CD14-positive monocyte (primary cell): ENCODE measurements around the gene SSTR3. TPM values are rescaled to one million over a fixed set of nuclear protein-coding genes. Genes with fewer than 3 reads are reported as not detected.

Experiments
- DNase-seq, 3 donors: peaks; one replicate each; pipeline ENCODE4 v3.0.0-alpha.2; 2011 to 2022
- H2AFZ ChIP-seq: 2 replicates; pipeline ENCODE4 v1.6.0; 2012; ENCODE audit warnings: mild to moderate bottlenecking, low read depth, low read length, inconsistent platforms; ENCODE audit not compliant: insufficient read depth, poor library complexity, severe bottlenecking
- H3K27ac ChIP-seq, 2 donors: 1 replicate in 1 of 2; 2 replicates in 1 of 2; pipeline ENCODE4 v1.5.1; 2012 to 2013; ENCODE audit warnings: low read length in 2 of 2, control low read depth in 1 of 2, inconsistent platforms in 1 of 2, low read depth in 1 of 2, mild to moderate bottlenecking in 1 of 2
- H3K27me3 ChIP-seq, 2 donors: one replicate each; pipeline versions ENCODE4 v1.6.0 to v1.6.1; 2011 to 2013; ENCODE audit warnings: low read length in 2 of 2; ENCODE audit not compliant: control insufficient read depth in 2 of 2, insufficient read depth in 2 of 2
- H3K36me3 ChIP-seq, 2 donors: replicated peaks in 1 of 2; 1 replicate in 1 of 2; 2 replicates in 1 of 2; pipeline versions ENCODE4 v1.5.1 to v1.6.1; 2012 to 2013; ENCODE audit warnings: low read length in 2 of 2, control low read depth in 1 of 2, inconsistent platforms in 1 of 2, mild to moderate bottlenecking in 1 of 2; ENCODE audit not compliant: insufficient read depth in 2 of 2, control insufficient read depth in 1 of 2
- H3K4me1 ChIP-seq, 2 donors: 1 replicate in 1 of 2; 2 replicates in 1 of 2; pipeline versions ENCODE4 v1.5.1 to v1.6.1; 2012 to 2013; ENCODE audit warnings: low read length in 2 of 2, control low read depth in 1 of 2, inconsistent platforms in 1 of 2, mild to moderate bottlenecking in 1 of 2, moderate library complexity in 1 of 2; ENCODE audit not compliant: insufficient read depth in 2 of 2, control insufficient read depth in 1 of 2
- H3K4me2 ChIP-seq: replicated peaks from 2 replicates; pipeline ENCODE3; 2012; ENCODE audit warnings: low read length, moderate library complexity, mild to moderate bottlenecking; ENCODE audit not compliant: poor library complexity, severe bottlenecking; ENCODE audit errors: extremely low read depth
- H3K4me3 ChIP-seq, 3 experiments: fragments of 200-600 bp in 1 of 3; sonication (generic) in 1 of 3; replicated peaks in 1 of 3; 1 replicate in 2 of 3; 2 replicates in 1 of 3; pipeline ENCODE4 v1.5.1; 2011 to 2013; ENCODE audit warnings: low read length in 3 of 3, mild to moderate bottlenecking in 3 of 3, control low read depth in 2 of 3, low read depth in 2 of 3, inconsistent platforms in 1 of 3, moderate library complexity in 1 of 3
- H3K79me2 ChIP-seq: 2 replicates; pipeline ENCODE4 v1.6.0; 2012; ENCODE audit warnings: mild to moderate bottlenecking, control low read depth, inconsistent platforms, low read length, moderate library complexity; ENCODE audit not compliant: insufficient read depth
- H3K9ac ChIP-seq: 2 replicates; pipeline ENCODE4 v1.6.0; 2017; ENCODE audit warnings: low read length, mild to moderate bottlenecking; ENCODE audit not compliant: insufficient read depth, poor library complexity, severe bottlenecking
- H3K9me3 ChIP-seq, 2 donors: replicated peaks in 1 of 2; 1 replicate in 1 of 2; 2 replicates in 1 of 2; pipeline versions ENCODE4 v1.5.1 to v1.6.1; 2012 to 2013; ENCODE audit warnings: low read length in 2 of 2, control low read depth in 1 of 2; ENCODE audit not compliant: control insufficient read depth in 1 of 2, insufficient read depth in 1 of 2
- H4K20me1 ChIP-seq: 2 replicates; pipeline ENCODE4 v1.6.0; 2012; ENCODE audit warnings: mild to moderate bottlenecking, low read length, control low read depth, moderate library complexity; ENCODE audit not compliant: insufficient read depth
- H3K27ac Mint-ChIP-seq, 7 donors: one replicate each; pipeline ENCODE4 v1.8.0; 2020; ENCODE audit warnings: mild to moderate bottlenecking in 7 of 7, mixed read lengths in 7 of 7, moderate library complexity in 6 of 7, inconsistent platforms in 2 of 7
- H3K27me3 Mint-ChIP-seq, 3 donors: one replicate each; pipeline ENCODE4 v1.8.0; 2021 to 2022; ENCODE audit warnings: low read depth in 3 of 3, mild to moderate bottlenecking in 3 of 3, mixed read lengths in 3 of 3, moderate library complexity in 3 of 3, inconsistent platforms in 1 of 3
- H3K36me3 Mint-ChIP-seq, 2 donors: one replicate each; pipeline ENCODE4 v1.8.0; 2020; ENCODE audit warnings: mixed read lengths in 2 of 2, inconsistent platforms in 1 of 2, mild to moderate bottlenecking in 1 of 2
- H3K4me1 Mint-ChIP-seq: one replicate; pipeline ENCODE4 v1.8.0; 2020; ENCODE audit warnings: mild to moderate bottlenecking, mixed read lengths
- H3K4me3 Mint-ChIP-seq, 2 donors: one replicate each; pipeline ENCODE4 v1.8.0; 2020; ENCODE audit warnings: mild to moderate bottlenecking in 2 of 2, mixed read lengths in 2 of 2, moderate library complexity in 1 of 2
- H3K9me3 Mint-ChIP-seq, 7 donors: one replicate each; pipeline ENCODE4 v1.8.0; 2020 to 2022; ENCODE audit warnings: mixed read lengths in 7 of 7, mild to moderate bottlenecking in 6 of 7, moderate library complexity in 6 of 7, inconsistent platforms in 2 of 7
- CTCF ChIP-seq: fragments of 200-600 bp; IDR thresholded peaks from one replicate; pipeline ENCODE4 v1.8.0; 2022; ENCODE audit warnings: antibody characterized with exemption, mild to moderate bottlenecking
- WGBS: methylation state at CpG from one replicate; pipeline ENCODE4 v1.1.5; 2013; ENCODE audit warnings: missing lambda C conversion rate; ENCODE audit not compliant: insufficient coverage; 5-methylcytosine and 5-hydroxymethylcytosine counted together
- intact Hi-C, 2 donors: fragments of 100-400 bp; cut with micrococcal nuclease; formaldehyde crosslinking; loops; one replicate each; pipeline versions ENCODE4 v1.15.0 to v1.15.1; 2023
- polyA plus RNA-seq, 3 donors: library from polyadenylated mRNA; depleted of rRNA in 1 of 3; unstranded in 2 of 3; stranded (reverse) in 1 of 3; fragments of 300-500 nt in 2 of 3; fragments of >200 nt in 1 of 3; fragmentation: Illumina TruSeq in 2 of 3; gene quantifications; 1 replicate in 2 of 3; 2 replicates in 1 of 3; pipeline ENCODE4 v1.2.3, GENCODE V29; 2012 to 2021

Gene SSTR3
- polyA plus RNA-seq, 3 donors, result 0.04 TPM; not detected in 2

GRCh38 chr22:37160027-37160426 is 52.2 kb downstream of the SSTR3 start:
- DNase-seq, result no peak
- Mint-ChIP-seq H3K27me3 (peaks cover 9 to 13% (median 12%) of the 10 kb centered on the region in 3 donors), H3K4me3 (no peak overlapping the region), H3K4me1 (peaks cover 22% of the 10 kb centered on the region), H3K27ac (no peak overlapping the region), H3K9me3 (peaks cover 3 to 11% (median 6%) of the 10 kb centered on the region in 7 donors), H3K36me3 (no peaks in the 10 kb centered on the region)
- Histone ChIP-seq H3K79me2 (no peaks in the 10 kb centered on the region), H3K4me2 (no peak overlapping the region), H3K9me3 (peaks cover 5 to 10% of the 10 kb centered on the region in 2 donors), H2AFZ (no peak overlapping the region), H3K4me3 (no peak overlapping the region), H4K20me1 (no peaks in the 10 kb centered on the region), H3K36me3 (no peaks in the 10 kb centered on the region), H3K4me1 (peaks cover 10 to 11% of the 10 kb centered on the region in 2 donors), H3K9ac (no peak overlapping the region), H3K27ac (no peak overlapping the region), H3K27me3 (no peaks in the 10 kb centered on the region)
- TF ChIP-seq CTCF, result no peak
- WGBS, result 93% methylated on average over 3 of the region's 6 CpGs
- intact Hi-C loops, result no loop called here

GRCh38 chr22:37158963-37159290 is 53.4 kb downstream of the SSTR3 start:
- no peak overlapping the region for H3K4me3 Mint-ChIP-seq
- H3K9me3 ChIP-seq, result peaks cover 5 to 10% of the 10 kb centered on the region in 2 donors
- DNase-seq, result no peak
- no peak overlapping the region for H3K9ac ChIP-seq
- no peak overlapping the region for H3K27ac ChIP-seq
- no peaks in the 10 kb centered on the region for H3K79me2 ChIP-seq
- H3K36me3 ChIP-seq, result no peaks in the 10 kb centered on the region
- H3K4me1 Mint-ChIP-seq, result peaks cover 22% of the 10 kb centered on the region
- H3K27me3 Mint-ChIP-seq, result peaks cover 7 to 13% (median 12%) of the 10 kb centered on the region in 3 donors
- TF ChIP-seq CTCF, result no peak
- no peak overlapping the region for H3K27ac Mint-ChIP-seq
- peaks cover 10 to 11% of the 10 kb centered on the region in 2 donors for H3K4me1 ChIP-seq
- peaks cover 3 to 11% (median 6%) of the 10 kb centered on the region in 7 donors for H3K9me3 Mint-ChIP-seq
- 100% methylated on average over 1 of the region's 5 CpGs for WGBS
- no peak overlapping the region for H3K4me2 ChIP-seq
- intact Hi-C loops, result no loop called here
- H3K4me3 ChIP-seq, result no peak overlapping the region
- no peak overlapping the region for H2AFZ ChIP-seq
- H3K36me3 Mint-ChIP-seq, result no peaks in the 10 kb centered on the region
- H3K27me3 ChIP-seq, result no peaks in the 10 kb centered on the region
- H4K20me1 ChIP-seq, result no peaks in the 10 kb centered on the region
